Measurements from ENCODE around the gene XPO6.

The XPO6 gene

DNA sequence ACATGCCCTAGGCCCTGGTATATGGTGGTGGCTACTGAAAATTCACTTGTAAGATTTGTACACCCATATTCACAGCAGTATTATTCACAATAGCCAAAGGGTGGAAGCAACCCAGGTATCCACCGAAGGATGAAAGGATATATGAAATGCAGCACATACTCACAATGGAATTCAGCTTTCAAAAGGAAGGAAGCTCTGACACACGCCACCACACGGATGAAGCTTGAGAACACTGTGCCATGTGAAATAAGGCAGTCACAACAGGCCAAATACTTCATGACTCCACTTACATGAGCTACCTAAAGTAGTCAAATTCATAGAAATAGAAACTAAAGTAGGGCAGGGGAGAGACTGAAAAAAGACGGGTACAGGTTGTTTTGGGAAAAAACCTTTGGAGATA is 2.9 kb downstream of the XPO6 start:
- no peak for DNase-seq

DNA sequence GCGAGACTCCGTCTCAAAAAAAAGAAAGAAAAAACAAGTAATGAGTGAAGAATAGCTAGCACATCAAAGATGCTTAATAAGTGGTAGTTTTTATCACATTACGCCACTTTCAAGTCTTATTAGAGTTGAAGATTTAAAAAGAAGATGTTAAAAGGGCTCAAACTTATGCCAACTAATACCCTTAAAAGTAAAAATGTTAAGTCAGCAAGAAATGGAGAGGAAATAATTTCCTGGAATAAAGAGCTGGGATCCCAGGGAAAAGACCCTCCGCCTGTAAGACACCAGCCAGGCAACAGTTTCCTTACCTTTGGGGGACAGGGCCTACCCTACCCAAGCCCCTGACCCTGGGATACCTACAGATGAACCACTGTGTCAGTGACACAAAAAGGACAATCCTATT is 3.6 kb downstream of the XPO6 start:
- no peak for DNase-seq

DNA sequence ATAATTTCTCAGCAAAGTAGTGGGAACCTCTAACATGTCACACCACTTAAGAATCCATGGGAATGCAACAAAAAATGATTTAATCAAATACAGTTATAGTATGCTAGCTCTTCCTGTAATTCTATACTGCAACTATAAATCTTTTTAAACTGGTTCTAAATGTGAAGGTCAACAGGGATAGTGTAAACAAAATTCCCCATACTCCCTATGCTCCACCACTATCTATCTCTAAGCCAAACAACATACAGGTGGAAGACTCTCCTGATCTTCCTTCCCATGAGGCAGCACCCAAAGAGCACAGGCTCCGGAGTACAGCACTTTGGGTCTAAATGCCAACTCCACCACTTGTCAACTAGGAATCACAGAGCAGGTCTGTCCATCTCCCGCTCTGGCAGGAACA is 4.4 kb downstream of the XPO6 start:
- DNase-seq, result no peak

DNA sequence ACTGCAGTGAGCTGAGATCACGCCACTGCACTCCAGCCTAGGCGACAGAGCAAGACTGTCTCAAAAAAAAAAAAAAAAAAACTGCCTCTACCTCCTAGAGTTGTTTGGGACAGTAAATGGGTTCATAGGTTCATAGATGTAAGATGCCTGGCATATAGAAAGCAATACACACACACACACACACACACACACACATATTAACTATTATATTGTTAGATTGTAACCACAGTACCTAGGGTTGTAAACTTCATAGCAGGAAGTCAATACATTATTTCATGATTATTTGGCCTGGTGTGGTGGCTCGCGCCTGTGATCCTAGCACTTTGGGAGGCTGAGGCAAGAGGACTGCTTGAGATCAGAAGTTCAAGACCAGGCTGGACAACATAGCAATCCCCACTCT is 5.8 kb downstream of the XPO6 start:
- DNase-seq, result no peak

DNA sequence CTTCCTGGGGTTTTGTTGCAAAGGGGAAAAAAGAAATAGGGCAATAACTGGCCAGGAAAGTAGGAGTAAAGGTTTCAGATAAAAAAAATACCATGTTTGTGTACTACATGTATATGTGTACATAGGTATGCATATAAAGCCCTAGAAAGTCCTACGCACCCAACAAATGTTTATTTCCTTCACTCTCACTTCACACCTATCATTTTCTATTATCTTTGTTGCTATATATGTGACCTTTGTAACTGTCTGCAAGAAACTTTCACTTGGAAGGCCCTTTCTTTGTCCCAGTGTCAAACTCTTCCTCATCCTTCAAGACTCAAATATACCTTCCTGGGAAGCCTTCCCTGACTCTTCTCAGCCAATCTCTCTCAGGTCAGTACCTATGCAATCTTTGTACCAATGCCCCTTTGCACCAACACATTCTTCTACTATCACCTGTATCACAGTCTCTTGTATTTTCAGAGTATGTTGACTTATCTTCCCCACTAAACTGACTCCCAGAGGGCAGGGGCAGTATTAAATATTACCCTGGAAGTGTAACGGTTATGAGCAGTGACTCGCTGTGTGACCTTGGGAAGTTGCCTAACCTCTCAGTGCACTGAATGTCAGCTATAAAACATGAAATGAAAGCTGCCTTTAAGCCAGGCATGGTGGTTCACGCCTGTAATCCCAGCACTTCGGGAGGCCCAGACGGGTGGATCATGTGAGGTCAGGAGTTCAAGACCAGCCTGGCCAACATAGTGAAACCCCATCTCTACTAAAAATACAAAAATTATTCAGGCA is 6.5 kb downstream of the XPO6 start:
- no peak for DNase-seq

DNA sequence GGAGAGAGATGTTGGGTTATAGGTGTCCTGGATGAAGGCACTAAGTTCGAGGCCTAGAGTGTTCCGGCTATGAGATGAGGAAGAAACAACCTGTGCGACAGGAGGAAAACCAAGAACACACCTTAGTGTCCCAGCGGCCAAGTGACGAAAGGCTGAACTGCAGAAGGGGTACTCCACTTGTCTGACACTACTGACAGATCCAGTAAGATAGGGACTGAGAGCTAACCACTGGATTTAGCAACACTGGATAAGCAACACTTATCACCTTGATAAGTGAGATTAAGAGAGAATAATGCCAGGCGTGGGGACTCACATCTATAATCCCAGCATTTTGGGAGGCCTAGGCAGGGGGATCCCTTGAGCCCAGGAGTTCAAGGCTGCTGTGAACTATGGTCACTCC is 7.1 kb downstream of the XPO6 start:
- no peak for DNase-seq

DNA sequence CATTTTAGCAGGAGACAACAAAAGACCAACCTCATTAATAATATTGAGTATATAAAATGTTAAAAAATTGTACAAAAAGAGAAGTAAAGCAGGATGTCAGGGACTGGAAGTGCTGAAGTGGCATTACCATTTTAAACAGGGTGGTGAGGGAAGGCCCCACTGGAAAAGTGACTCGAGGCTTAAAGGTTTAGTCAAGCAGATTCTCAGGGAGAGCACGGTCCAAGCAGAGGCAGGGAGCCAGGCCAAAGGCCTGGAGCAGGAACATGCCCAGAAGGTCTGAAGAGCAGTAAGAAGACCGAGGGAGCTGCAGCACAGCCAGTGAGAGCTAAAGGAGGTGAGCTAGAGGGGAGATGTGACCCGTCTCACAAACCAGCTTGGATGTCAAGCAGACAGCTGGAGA is 7.6 kb downstream of the XPO6 start:
- DNase-seq, result no peak

DNA sequence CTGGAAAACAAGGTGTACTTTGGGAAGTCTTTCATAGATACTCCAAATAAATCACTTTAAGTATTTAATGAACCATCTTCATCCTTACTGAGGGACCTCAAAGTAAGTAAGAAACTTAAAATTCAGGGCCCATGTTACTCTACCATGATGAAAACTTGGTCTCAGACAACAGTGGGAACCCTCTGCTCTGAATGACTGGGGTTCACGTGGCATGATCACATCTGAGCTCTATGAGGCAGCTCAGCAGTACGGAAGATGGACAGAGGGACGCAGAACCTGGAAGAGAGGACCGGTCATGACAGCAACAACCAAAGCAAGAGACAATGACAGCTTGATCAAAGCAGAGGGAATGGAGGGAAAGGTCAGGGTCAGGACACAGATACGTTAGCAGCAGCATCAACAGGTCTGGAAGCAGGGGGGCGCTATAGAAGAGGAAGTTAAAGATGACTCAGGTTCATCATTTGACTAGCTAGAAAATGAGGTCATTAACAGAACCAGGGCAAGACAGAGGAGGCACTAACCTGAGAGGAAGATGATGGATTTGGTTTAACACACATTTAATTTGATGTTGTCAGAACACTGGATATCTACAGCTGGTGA is 9.5 kb downstream of the XPO6 start:
- no peak for DNase-seq

DNA sequence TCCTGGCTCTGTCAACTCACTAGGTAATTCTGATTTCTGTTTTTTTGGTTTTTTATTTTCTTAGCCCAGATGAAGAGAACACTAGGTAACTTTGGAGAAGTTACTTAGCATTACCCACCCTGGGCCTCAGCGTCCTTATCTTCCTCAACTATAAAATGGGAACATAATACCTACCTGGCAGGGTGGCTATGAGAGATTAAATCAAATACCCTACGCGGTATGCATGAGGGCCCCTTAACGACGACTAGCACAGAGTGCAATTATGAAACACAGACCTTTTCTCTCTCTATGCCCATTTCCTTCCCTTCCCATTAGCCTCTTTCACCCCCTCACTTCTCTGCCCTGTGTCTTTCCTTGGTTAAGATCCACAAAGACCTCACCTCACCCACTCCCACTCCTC is 11.1 kb downstream of the XPO6 start:
- no peak for DNase-seq

DNA sequence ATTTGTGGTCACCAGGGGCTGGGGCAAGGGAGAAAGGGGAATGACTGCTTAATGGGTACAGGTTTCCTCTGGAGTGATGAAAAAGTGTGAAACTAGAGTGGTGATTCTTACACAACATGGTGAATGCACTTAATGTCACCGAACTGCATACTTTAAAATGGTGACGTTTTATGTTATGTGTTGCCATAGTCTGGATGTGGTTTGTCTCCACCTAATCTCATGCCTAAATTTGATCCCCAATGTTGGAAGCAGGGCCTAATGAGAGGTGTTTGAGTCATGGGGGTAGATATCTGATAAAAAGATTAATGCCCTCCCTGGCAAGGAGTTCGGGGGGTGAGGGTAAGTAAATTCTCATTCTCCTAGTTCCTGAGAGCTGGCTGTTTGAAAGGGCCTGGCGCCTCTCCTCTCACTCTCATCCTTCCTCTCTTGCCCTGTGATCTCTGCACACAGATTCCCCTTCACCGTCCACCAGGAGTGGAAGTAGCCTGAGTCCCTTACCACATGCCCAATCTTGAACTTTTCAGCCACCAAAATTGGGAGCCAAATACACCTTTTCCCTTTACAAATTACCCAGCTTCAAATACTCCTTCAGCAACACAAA is 15.3 kb downstream of the XPO6 start:
- no peak for DNase-seq

DNA sequence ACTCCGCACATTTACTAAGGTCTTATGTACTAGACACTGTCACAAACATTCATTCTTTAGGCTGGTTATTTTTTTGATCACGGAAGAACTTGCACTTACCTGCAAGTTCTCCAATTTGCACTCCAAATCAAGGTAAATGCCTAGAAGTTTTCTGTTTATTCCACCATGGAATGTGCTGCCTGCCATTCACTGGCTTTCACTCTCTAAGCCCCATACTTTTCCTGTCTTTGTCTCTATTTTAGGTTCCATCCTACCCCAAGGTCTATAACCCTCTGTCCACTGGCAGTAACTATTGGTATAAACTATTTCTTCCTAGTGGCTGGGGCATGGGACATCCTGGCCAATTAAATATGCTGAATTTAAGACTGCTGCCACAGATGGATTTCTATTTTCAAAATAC is 15.9 kb downstream of the XPO6 start:
- DNase-seq, result no peak

DNA sequence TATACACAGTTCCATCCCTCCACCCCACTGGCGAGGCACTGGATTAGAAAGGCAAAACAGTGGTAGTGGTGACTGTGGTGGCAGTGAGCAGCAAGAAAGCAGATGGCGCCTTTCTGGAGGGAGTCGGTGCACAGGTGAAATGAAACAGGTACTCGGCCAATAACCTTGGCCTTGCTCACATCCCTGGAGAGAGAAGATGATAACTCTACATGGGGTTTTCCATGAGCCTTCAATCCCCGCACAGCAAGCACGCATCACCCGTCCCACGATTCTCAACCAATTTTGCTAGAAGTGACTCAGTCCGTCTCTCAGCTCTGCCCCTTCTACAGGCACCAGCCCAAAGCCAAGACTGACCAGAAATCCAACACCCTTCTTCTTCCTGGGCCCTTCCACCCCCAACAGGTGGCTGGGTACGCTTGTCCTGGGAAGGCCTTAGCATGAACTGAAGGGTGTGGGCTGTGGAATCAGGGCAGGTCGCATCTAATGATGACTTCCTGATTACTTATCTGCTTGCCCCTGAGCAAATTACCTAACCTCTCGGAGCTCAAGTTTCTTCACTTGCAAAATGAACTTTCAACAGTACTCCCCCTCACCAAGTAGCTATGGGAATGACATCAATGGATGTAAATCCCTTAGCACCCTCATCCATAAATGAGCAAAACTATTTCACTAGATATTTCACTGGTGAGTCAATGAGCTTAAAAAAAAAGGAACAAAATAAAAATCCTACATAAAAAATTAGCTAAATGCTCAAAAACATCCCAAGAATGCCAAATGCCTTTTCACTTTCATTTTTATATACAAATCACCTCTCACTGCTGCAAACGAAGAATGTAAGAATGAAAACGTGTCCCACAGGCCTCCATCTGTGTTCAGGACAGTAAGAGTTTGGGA is 18.0 kb downstream of the XPO6 start:
- DNase-seq, result no peak

DNA sequence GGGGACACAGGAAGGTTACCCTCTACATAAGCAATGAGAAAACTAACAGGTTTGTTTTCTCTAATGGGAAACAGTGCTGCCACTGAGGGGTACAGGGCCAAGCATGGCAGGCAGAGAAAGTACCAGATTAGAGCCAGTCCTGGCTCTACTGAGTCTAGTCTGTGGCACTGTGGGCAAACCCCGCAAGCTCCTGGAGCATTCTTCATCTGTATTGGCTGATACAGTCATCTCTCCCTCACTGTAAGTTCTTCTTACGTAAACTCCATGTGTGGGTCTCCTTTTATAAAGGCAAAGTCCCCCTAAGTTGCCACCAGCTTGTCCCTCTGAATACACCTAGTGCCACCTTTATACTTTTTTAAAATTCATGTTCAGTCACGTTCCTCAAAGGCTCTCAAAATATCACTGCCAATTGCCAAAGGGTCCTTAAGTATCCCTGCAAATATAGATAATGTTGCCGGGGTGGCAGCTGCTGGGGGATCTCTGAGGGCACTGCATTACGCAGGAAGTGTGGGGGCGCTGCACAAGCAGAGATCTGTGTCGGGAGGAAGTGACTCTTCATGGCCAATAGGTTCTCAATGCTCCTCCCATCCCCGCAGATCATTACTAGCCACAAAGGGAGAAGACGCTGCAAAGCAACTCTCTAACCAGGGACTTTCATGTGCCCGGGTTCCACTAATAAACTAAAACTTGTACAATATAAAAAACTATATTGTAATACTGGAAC is 18.8 kb downstream of the XPO6 start:
- no peak for DNase-seq

DNA sequence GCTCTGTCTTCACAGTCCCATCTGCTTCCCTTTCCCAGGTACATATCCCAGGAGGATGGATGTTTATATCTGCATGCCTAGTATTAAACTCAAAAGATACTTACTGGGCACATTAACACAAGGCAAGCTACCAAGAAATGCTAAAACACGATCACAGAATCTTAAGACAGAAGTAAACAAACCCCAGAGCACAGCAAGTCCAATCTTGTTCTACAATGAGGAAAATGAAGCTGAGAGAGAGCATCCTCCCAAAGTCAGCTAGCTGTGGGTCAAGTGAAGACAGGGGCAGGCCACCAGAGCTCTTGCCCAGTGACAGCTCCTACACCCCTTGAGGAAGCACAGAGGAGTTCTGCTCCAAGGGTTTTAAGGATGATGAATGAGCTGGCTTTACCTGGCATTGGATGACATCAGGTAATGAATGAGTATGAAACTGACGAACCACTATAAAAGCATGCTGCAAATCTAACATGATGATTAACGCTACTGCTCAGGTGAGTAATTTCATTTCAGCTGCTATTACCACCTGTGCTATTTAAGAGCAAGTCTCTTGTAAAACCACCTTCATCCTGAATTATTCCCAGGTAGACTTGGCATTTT is 20.3 kb downstream of the XPO6 start:
- no peak for DNase-seq

DNA sequence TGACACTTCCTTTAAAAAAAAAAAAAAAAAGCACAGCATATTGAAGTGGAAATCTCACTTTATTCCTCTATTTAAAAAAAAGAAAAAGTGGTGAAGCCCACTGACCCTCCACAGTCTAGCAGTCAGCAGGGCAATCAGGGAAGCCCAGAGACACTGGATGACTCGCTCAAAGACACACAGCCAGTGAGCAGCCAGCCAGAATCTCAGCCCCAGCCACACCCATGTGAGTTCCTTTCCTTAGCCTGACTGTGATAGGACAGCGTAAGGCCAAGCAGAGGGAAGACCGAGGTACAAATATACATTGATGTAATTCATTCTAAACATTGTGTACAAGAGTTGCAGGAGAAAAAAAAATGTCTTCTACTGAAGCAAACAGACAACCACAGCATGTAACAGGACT is 22.5 kb downstream of the XPO6 start:
- no peak for DNase-seq

DNA sequence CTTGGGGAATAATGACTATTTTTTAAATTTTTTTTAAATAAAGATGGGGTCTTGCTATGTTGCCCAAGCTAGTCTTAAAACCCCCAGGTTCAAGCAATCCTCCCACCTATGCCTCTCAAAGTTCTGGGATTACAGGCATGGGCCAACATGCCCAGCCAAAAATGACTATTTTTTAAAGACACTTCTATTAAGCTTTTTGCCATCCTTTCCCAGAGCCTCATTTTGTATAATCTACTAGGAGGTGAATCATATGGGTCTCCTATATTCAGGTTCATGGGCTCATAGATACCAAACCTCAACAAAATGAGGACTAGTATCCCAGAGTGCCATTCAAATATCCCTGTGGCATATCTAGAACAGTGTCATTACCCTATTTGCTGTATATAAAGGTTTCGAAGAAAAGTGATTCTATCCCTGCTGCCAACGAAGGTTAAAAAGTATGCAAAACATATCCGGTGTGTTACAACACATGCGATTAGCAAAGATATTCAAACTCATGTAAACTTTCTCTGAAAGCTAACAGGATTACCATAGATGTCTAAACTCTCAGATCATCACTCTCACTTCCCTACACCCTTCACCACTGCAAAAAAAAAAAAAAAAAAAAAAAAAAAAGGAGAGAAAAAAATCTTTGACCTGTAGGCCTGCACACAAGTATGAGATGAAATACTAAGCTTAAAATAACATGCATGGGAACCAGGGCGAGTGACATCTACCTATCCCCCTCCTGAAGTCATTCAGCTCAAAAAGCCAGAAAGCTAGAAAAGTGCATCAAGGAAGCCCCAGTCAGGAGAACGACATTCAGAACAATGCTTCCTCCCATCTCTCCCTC is 23.5 kb downstream of the XPO6 start:
- no peak for DNase-seq

DNA sequence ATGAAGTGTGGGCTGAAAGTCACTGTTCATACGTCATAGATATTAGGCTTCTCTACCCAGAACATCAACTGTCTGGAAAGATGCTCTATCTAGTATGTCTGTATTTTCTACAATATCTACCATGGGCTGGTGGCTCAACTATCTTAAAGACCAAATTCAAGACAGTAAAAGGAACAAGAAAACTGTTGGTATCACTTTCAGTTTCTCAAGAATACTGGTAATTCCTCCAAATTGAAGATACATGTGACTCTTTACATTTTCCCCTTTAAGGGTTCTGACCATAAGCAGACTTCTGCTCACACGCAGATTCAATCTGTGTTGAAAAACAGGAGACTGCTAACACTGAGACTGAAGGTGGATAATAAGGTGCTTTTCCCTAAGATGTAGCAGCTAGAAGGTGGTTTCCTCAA is 24.2 kb downstream of the XPO6 start:
- DNase-seq, result no peak

DNA sequence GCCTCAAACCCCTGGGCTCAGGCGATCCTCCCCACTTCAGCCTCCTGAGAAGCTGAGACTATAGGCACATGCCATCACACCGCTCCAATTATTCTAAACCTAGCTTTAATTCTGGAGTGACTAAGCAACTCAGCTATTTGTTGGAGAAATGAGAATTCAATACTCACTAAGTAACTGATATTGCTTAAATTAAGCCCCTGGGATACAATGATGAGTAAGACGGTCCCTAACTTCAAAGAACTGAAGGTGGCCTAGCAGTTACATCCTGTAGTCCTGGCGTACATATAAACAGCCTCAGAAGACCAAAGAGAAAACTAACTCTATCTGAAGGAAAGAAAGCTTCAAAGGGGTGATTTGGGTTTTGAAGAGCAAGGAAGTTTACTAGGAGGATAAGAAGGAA is 25.0 kb downstream of the XPO6 start:
- no peak for DNase-seq

DNA sequence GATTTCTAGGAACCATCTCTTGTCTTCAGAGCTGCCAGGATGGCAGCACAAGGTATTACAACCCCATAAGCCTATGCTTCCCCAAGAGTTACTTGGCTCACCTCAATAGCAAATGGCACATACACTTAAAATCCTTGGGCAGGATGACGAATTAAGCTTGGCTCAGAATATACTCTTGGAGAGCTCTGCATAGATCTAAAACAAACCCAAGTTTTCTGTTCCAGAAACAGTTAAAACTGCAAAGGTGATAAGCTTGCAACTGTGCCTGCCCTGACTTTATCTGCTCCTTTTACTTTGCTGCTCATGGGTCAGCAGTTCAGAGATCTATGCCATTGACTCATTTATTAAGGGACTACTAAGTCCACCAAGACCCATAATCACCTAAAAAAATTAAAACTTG is 26.1 kb downstream of the XPO6 start:
- no peak for DNase-seq

DNA sequence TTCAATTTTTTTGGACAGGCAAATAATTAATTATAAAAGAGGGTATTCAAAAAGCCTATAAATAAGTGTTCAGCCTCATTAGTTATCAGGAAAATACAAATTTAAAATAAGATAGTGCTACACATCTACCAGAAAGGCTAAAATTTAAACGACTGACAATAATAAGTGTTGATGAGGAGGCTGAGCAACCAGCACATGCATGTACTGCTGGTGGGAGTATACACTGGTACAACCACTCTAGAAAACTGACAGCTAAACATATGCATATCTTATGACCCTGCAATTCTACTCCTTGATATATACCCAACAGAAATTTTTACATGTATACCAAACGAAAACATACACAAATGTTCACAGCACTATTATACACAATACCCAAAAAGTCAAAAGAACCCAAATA is 27.1 kb downstream of the XPO6 start:
- DNase-seq, result no peak

DNA sequence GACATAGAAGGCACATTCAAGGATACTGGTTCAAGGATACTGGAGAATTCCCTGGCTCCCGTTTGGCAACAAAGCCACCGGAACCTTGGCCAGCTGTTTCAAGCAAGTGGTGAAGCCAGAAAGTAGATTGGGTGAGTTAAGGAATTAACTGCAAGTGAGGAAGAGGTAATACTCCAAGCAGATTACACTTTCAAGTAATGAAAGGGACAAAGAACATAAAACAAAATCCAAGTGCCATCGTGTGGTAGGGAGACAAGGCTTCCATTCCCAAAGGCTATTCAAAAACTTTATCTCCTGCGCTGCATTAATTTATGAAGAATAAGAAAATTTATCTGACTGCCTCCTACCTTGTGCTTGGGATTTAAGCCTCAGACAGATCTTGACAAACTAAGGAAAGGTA is 27.8 kb downstream of the XPO6 start:
- DNase-seq, result no peak

DNA sequence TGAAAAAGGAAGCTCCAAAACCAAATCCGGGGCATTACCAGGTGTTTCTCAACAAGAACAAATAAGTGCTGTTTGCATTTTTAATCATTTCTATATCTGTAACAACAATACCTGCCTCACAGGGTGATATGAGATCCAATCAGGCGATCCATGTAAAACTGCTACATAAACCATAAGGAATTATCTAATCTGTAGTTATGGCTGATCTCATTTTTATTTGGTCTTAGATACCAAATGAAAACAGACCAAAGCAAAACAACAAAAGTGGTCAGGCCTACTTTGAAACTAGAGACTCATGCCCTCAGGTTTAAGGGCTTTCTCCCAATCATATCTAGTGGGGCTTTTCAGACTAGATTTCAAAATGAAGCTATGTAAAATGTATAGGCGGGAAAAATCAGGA is 28.3 kb downstream of the XPO6 start:
- no peak for DNase-seq
